ENCODE measurements around the gene GAPDHS.

Gene GAPDHS

DNA sequence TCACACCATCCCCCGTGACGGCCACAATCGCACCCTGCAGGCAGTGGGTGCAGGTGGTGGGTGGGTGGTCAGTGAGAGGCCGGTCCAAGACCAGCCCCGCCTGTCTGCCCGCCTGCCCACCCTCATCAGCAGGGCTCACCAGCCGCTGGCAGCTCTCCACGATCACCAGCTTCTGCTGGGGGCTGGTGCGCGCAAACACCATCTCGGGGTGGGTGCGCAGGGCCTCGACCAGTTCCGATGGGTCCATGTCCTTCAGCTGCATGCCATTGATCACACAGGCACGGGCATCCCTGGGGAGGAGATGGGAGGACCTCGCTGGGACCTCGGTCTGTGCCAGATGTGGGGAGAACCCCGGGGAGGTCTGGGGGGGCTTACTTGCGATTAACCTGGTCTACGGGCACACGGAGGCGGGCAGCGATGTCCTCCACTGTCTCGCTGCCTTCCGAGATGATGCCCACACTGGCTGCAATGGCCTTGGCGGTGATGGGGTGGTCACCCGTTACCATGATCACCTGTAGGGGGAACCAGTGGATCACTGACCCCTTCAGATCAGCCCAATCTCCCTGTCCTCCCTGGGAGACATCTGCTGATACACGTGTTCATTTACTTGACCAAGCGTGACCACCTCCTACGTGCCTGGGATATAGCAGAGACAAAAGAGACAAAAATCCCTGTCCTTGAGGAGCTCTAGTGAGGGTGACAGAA lies 22.2 kb downstream of the GAPDHS start:
- ATAC-seq (ENCODE audit: insufficient read depth, low read depth), result no peak
- H3K4me3 ChIP-seq (ENCODE audit: low read depth in 1 of 2, low read length in 2 of 2), result no peak overlapping the region
- H3K27ac ChIP-seq (ENCODE audit: low read length), result no peak overlapping the region
- H3K4me2 ChIP-seq (ENCODE audit: insufficient read depth, low read length), result no peak overlapping the region
- H3K79me2 ChIP-seq (ENCODE audit: insufficient read depth, low read length), result no peaks in the 10 kb centered on the region
- no peaks in the 10 kb centered on the region for H3K4me1 ChIP-seq (ENCODE audit: insufficient read depth, low read length)
- DNase-seq, result no peak
- H3K9me3 ChIP-seq (ENCODE audit: insufficient read depth, low read length, severe bottlenecking), result no peaks in the 10 kb centered on the region
- TF ChIP-seq, protein P1, sequence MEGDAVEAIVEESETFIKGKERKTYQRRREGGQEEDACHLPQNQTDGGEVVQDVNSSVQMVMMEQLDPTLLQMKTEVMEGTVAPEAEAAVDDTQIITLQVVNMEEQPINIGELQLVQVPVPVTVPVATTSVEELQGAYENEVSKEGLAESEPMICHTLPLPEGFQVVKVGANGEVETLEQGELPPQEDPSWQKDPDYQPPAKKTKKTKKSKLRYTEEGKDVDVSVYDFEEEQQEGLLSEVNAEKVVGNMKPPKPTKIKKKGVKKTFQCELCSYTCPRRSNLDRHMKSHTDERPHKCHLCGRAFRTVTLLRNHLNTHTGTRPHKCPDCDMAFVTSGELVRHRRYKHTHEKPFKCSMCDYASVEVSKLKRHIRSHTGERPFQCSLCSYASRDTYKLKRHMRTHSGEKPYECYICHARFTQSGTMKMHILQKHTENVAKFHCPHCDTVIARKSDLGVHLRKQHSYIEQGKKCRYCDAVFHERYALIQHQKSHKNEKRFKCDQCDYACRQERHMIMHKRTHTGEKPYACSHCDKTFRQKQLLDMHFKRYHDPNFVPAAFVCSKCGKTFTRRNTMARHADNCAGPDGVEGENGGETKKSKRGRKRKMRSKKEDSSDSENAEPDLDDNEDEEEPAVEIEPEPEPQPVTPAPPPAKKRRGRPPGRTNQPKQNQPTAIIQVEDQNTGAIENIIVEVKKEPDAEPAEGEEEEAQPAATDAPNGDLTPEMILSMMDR (IDR thresholded peaks at IDR 0.05; ENCODE audit: borderline replicate concordance, extremely low read depth, low read length, poor library complexity, severe bottlenecking), result peak; percentile 53
- no peak for TF ChIP-seq EZH2 (IDR thresholded peaks at IDR 0.05; ENCODE audit: borderline replicate concordance, low read depth, low read length, severe bottlenecking)
- no peak overlapping the region for H2AFZ ChIP-seq (ENCODE audit: low read depth, low read length)
- no peaks in the 10 kb centered on the region for H3K36me3 ChIP-seq (ENCODE audit: insufficient read depth, low read length)
- no peak overlapping the region for H3K9ac ChIP-seq (ENCODE audit: low read depth, low read length)
- no peaks in the 10 kb centered on the region for H3K27me3 ChIP-seq (ENCODE audit: insufficient read depth, low read length, poor library complexity)
- H4K20me1 ChIP-seq (ENCODE audit: insufficient read depth, low read length), result 0 out of 2 replicates have a peak, but pooled peaks cover 5% of the 10 kb centered on the region

DNA sequence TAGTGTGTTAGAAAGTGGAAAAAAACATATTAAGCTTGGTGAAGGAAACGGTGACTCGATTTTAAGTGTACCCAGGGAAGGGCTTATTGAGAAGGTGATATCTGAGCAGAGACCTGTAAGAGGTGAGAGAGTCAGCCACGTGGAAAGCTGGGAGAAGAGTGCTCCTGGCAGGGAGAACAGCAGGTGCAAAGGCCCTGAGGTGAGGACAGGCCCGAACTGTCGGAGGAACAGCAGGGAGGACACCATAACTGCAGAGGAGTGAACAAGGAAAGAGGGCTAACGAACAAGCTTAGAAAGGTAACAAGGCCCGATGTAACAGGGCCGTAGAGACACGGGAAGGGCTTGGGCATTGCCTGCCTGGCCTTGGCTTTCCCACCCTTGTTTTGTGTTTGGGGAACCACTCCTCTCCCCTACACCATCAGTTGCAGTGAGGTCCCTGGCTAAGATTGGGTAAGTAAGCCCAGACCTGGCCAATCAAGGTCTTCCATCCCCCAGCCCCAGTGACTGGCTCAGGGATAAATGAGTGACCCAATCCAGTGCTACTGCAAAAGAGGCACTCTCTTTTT lies 22.9 kb downstream of the GAPDHS start:
- TF ChIP-seq, protein P1 (IDR thresholded peaks at IDR 0.05; ENCODE audit: borderline replicate concordance, extremely low read depth, low read length, poor library complexity, severe bottlenecking), result no peak
- no peak for TF ChIP-seq EZH2 (IDR thresholded peaks at IDR 0.05; ENCODE audit: borderline replicate concordance, low read depth, low read length, severe bottlenecking)
- Histone ChIP-seq H3K9ac (ENCODE audit: low read depth, low read length) (no peak overlapping the region), H3K36me3 (ENCODE audit: insufficient read depth, low read length) (no peaks in the 10 kb centered on the region), H3K9me3 (ENCODE audit: insufficient read depth, low read length, severe bottlenecking) (no peaks in the 10 kb centered on the region), H4K20me1 (ENCODE audit: insufficient read depth, low read length) (0 out of 2 replicates have a peak, but pooled peaks cover 5% of the 10 kb centered on the region), H3K27ac (ENCODE audit: low read length) (no peak overlapping the region), H3K4me3 (ENCODE audit: low read depth in 1 of 2, low read length in 2 of 2) (no peak overlapping the region), H3K79me2 (ENCODE audit: insufficient read depth, low read length) (no peaks in the 10 kb centered on the region), H2AFZ (ENCODE audit: low read depth, low read length) (no peak overlapping the region), H3K4me2 (ENCODE audit: insufficient read depth, low read length) (no peak overlapping the region), H3K27me3 (ENCODE audit: insufficient read depth, low read length, poor library complexity) (no peaks in the 10 kb centered on the region), H3K4me1 (ENCODE audit: insufficient read depth, low read length) (no peaks in the 10 kb centered on the region)
- DNase-seq (no peak), ATAC-seq (ENCODE audit: insufficient read depth, low read depth) (no peak)

DNA sequence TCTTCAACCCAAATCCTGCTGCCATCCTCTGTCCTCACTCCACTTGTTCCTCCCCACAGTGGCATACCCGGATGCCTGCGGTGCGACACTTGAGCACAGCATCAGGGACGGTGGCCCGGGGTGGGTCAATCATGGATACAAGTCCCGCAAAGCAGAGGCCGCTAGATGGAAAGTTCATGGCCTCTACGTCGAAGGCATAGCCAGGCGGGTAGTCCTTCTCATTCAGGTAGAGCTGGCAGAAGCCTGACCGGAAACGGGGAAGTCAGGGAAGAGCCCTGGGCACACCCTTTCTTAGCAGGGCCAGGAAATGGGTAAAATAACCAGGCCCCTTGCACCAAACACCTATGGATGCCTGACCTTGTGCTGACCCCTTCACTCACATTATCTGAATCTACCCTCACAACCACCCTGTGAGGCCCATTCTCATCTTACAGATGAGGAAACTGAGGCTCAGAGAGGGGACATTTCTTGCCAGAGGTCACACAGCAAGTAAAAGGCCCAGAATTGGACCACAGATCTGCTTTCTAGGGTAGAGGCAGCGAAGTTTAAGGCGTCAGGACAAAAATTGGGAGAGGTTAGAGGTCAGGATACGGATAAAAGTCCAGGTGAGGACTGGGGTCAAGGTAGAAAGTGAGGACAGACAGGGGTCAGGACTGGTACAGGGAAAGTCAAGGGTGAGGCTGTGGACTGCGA lies 23.7 kb downstream of the GAPDHS start:
- H3K36me3 ChIP-seq (ENCODE audit: insufficient read depth, low read length), result no peaks in the 10 kb centered on the region
- no peaks in the 10 kb centered on the region for H3K27me3 ChIP-seq (ENCODE audit: insufficient read depth, low read length, poor library complexity)
- TF ChIP-seq, protein P1 (IDR thresholded peaks at IDR 0.05; ENCODE audit: borderline replicate concordance, extremely low read depth, low read length, poor library complexity, severe bottlenecking), result no peak
- no peak for TF ChIP-seq EZH2 (IDR thresholded peaks at IDR 0.05; ENCODE audit: borderline replicate concordance, low read depth, low read length, severe bottlenecking)
- no peak overlapping the region for H2AFZ ChIP-seq (ENCODE audit: low read depth, low read length)
- H3K4me1 ChIP-seq (ENCODE audit: insufficient read depth, low read length), result no peaks in the 10 kb centered on the region
- H4K20me1 ChIP-seq (ENCODE audit: insufficient read depth, low read length), result 0 out of 2 replicates have a peak, but pooled peaks cover 5% of the 10 kb centered on the region
- H3K9ac ChIP-seq (ENCODE audit: low read depth, low read length), result no peak overlapping the region
- no peak overlapping the region for H3K4me3 ChIP-seq (ENCODE audit: low read depth in 1 of 2, low read length in 2 of 2)
- H3K27ac ChIP-seq (ENCODE audit: low read length), result no peak overlapping the region
- no peak overlapping the region for H3K4me2 ChIP-seq (ENCODE audit: insufficient read depth, low read length)
- no peak for DNase-seq
- H3K9me3 ChIP-seq (ENCODE audit: insufficient read depth, low read length, severe bottlenecking), result no peaks in the 10 kb centered on the region
- no peak for ATAC-seq (ENCODE audit: insufficient read depth, low read depth)
- H3K79me2 ChIP-seq (ENCODE audit: insufficient read depth, low read length), result no peaks in the 10 kb centered on the region
